H9 (cell line): ENCODE measurements around the gene POU6F2. TPM values are rescaled to one million over a fixed set of nuclear protein-coding genes. Genes with fewer than 3 reads are reported as not detected.

ENCODE experiments used
- DNase-seq: peaks from one replicate; pipeline ENCODE4 v3.0.0-alpha.2; 2017
- H2AFZ ChIP-seq: one replicate; pipeline ENCODE4 v1.6.1; 2013; ENCODE audit warnings: mild to moderate bottlenecking, low read length, control low read depth, moderate library complexity
- H2AK5ac ChIP-seq: 2 replicates; pipeline ENCODE4 v1.6.1; 2013; ENCODE audit warnings: low read length, control low read depth, mixed read lengths; ENCODE audit not compliant: insufficient read length
- H2BK120ac ChIP-seq: one replicate; pipeline ENCODE4 v1.6.1; 2013; ENCODE audit warnings: low read depth, mild to moderate bottlenecking, low read length, control low read depth, inconsistent platforms; ENCODE audit not compliant: poor library complexity, severe bottlenecking
- H2BK12ac ChIP-seq: 2 replicates; pipeline ENCODE4 v1.6.1; 2013; ENCODE audit warnings: low read length, control low read depth, mixed read lengths, low read depth; ENCODE audit not compliant: insufficient read length
- H2BK15ac ChIP-seq: 2 replicates; pipeline ENCODE4 v1.6.1; 2013; ENCODE audit warnings: low read depth, low read length, control low read depth
- H2BK20ac ChIP-seq: one replicate; pipeline ENCODE4 v1.6.1; 2013; ENCODE audit warnings: low read depth, mild to moderate bottlenecking, low read length, control low read depth, inconsistent platforms; ENCODE audit not compliant: poor library complexity, severe bottlenecking
- H2BK5ac ChIP-seq: 2 replicates; pipeline ENCODE4 v1.6.1; 2013; ENCODE audit warnings: low read length, control low read depth, mixed read lengths; ENCODE audit not compliant: insufficient read length
- H3K14ac ChIP-seq: 2 replicates; pipeline ENCODE4 v1.6.1; 2013; ENCODE audit warnings: low read length, control low read depth; ENCODE audit not compliant: insufficient read depth
- H3K18ac ChIP-seq: 2 replicates; pipeline ENCODE4 v1.6.1; 2013; ENCODE audit warnings: low read depth, mild to moderate bottlenecking, mixed read lengths, low read length, control low read depth; ENCODE audit not compliant: insufficient read length
- H3K23ac ChIP-seq: 2 replicates; pipeline ENCODE4 v1.6.1; 2013; ENCODE audit warnings: low read length, control low read depth, mixed read lengths, low read depth; ENCODE audit not compliant: insufficient read length
- H3K23me2 ChIP-seq: 2 replicates; pipeline ENCODE4 v1.6.1; 2013; ENCODE audit warnings: low read depth, mild to moderate bottlenecking, mixed read lengths, low read length, control low read depth; ENCODE audit not compliant: insufficient read length, poor library complexity, severe bottlenecking
- H3K27ac ChIP-seq: 2 replicates; pipeline ENCODE4 v1.5.1; 2013; ENCODE audit warnings: low read length, control low read depth, mixed read lengths, low read depth; ENCODE audit not compliant: insufficient read length
- H3K27me3 ChIP-seq: 2 replicates; pipeline ENCODE4 v1.6.1; 2013; ENCODE audit warnings: low read length, control low read depth, inconsistent platforms; ENCODE audit not compliant: insufficient read depth
- H3K4ac ChIP-seq: 2 replicates; pipeline ENCODE4 v1.6.1; 2013; ENCODE audit warnings: low read depth, mild to moderate bottlenecking, control low read depth, inconsistent platforms, low read length, moderate library complexity
- H3K4me1 ChIP-seq: 2 replicates; pipeline ENCODE4 v1.6.1; 2013; ENCODE audit warnings: low read length, control low read depth, inconsistent platforms; ENCODE audit not compliant: insufficient read depth
- H3K4me2 ChIP-seq: 2 replicates; pipeline ENCODE4 v1.6.1; 2013; ENCODE audit warnings: low read length, control low read depth, mixed read lengths; ENCODE audit not compliant: insufficient read length, insufficient read depth
- H3K56ac ChIP-seq: 2 replicates; pipeline ENCODE4 v1.6.1; 2013; ENCODE audit warnings: low read depth, mild to moderate bottlenecking, mixed read lengths, low read length, control low read depth; ENCODE audit not compliant: insufficient read length
- H3K79me1 ChIP-seq: 2 replicates; pipeline ENCODE4 v1.6.1; 2013; ENCODE audit warnings: low read depth, mild to moderate bottlenecking, moderate library complexity, low read length, control low read depth, inconsistent platforms; ENCODE audit not compliant: insufficient read depth, poor library complexity, severe bottlenecking
- H3K79me2 ChIP-seq: 2 replicates; pipeline ENCODE4 v1.6.1; 2013; ENCODE audit warnings: low read length, control low read depth, inconsistent platforms; ENCODE audit not compliant: insufficient read depth
- H3K9ac ChIP-seq: 2 replicates; pipeline ENCODE4 v1.6.1; 2013; ENCODE audit warnings: low read length, control low read depth, mixed read lengths; ENCODE audit not compliant: insufficient read length; ENCODE audit errors: extremely low read depth
- H3K9me3 ChIP-seq: one replicate; pipeline ENCODE4 v1.6.1; 2013; ENCODE audit warnings: low read depth, low read length, inconsistent platforms; ENCODE audit not compliant: control insufficient read depth
- H3T11ph ChIP-seq: one replicate; pipeline ENCODE4 v1.6.1; 2013; ENCODE audit warnings: mild to moderate bottlenecking, low read length, control low read depth, inconsistent platforms
- H4K20me1 ChIP-seq: one replicate; pipeline ENCODE4 v1.6.1; 2013; ENCODE audit not compliant: control insufficient read depth, insufficient read length, insufficient read depth
- H4K5ac ChIP-seq: 2 replicates; pipeline ENCODE4 v1.6.1; 2013; ENCODE audit warnings: low read depth, mild to moderate bottlenecking, mixed read lengths, low read length, control low read depth; ENCODE audit not compliant: insufficient read length
- H4K8ac ChIP-seq: replicated peaks from 2 replicates; pipeline ENCODE4 v1.6.1; 2013; ENCODE audit warnings: low read length, control low read depth, mixed read lengths, low read depth; ENCODE audit not compliant: insufficient read length
- H4K91ac ChIP-seq: 2 replicates; pipeline ENCODE4 v1.6.1; 2013; ENCODE audit warnings: low read depth, mild to moderate bottlenecking, moderate library complexity, mixed read lengths, low read length, control low read depth; ENCODE audit not compliant: insufficient read length
- H3K27ac Mint-ChIP-seq, 3 experiments: 2 replicates in 2 of 3; 3 replicates in 1 of 3; pipeline ENCODE4 v1.8.0; 2020 to 2021; ENCODE audit warnings: mixed read lengths in 3 of 3, mild to moderate bottlenecking in 1 of 3, moderate library complexity in 1 of 3
- H3K27me3 Mint-ChIP-seq: 2 replicates; pipeline ENCODE4 v1.8.0; 2021; ENCODE audit warnings: low read depth, mild to moderate bottlenecking, moderate library complexity, mixed read lengths
- H3K36me3 Mint-ChIP-seq, 3 experiments: 2 replicates in 2 of 3; 3 replicates in 1 of 3; pipeline ENCODE4 v1.8.0; 2020 to 2021; ENCODE audit warnings: low read depth in 3 of 3, mixed read lengths in 3 of 3; ENCODE audit not compliant: insufficient read depth in 1 of 3
- H3K4me1 Mint-ChIP-seq, 2 experiments: 2 replicates each; pipeline ENCODE4 v1.8.0; 2020; ENCODE audit warnings: mixed read lengths in 2 of 2
- H3K4me3 Mint-ChIP-seq, 2 experiments: 2 replicates in 1 of 2; 3 replicates in 1 of 2; pipeline ENCODE4 v1.8.0; 2020 to 2021; ENCODE audit warnings: mild to moderate bottlenecking in 2 of 2, mixed read lengths in 2 of 2, moderate library complexity in 1 of 2
- H3K9me3 Mint-ChIP-seq, 2 experiments: 2 replicates in 1 of 2; 3 replicates in 1 of 2; pipeline ENCODE4 v1.8.0; 2020; ENCODE audit warnings: mild to moderate bottlenecking in 2 of 2, mixed read lengths in 2 of 2, moderate library complexity in 1 of 2
- CTCF ChIP-seq: fragments of 200-600 bp; sonication (generic); conservative IDR thresholded peaks from 3 replicates; pipeline ENCODE4 v1.8.0; 2021; ENCODE audit warnings: antibody characterized with exemption, mild to moderate bottlenecking
- WGBS: extraction: QIAGEN DNeasy Blood & Tissue Kit; methylation state at CpG from one replicate; pipeline ENCODE4 v1.1.7; 2013; ENCODE audit warnings: missing lambda C conversion rate, low lambda C conversion rate, mixed read lengths; ENCODE audit not compliant: insufficient read length; ENCODE audit errors: extremely low coverage; 5-methylcytosine and 5-hydroxymethylcytosine counted together
- total RNA-seq: library from RNA; stranded (reverse); gene quantifications from 2 replicates; pipeline ENCODE4 v1.2.1, GENCODE V29; 2021

Gene POU6F2
- total RNA-seq, 1 experiment from 2014 or later, result 1.9 TPM

- Histone ChIP-seq H4K8ac (no peak overlapping the region), H3K9ac (no peak overlapping the region), H2BK15ac (no peak overlapping the region), H4K91ac (no peak overlapping the region), H3K79me1 (no peaks in the 10 kb centered on the region), H3K18ac (no peak overlapping the region), H3K9me3 (no peaks in the 10 kb centered on the region), H3K14ac (no peak overlapping the region), H3T11ph (no peak overlapping the region), H3K4me2 (no peak overlapping the region), H2AK5ac (no peak overlapping the region), H3K79me2 (no peaks in the 10 kb centered on the region), H4K20me1 (no peaks in the 10 kb centered on the region), H2BK5ac (no peak overlapping the region), H2AFZ (peak overlapping the region; percentile 2), H3K23ac (no peak overlapping the region), H3K4ac (no peak overlapping the region), H3K27ac (no peak overlapping the region), H3K56ac (no peak overlapping the region), H2BK12ac (no peak overlapping the region), H3K23me2 (no peaks in the 10 kb centered on the region), H3K27me3 (no peaks in the 10 kb centered on the region), H2BK120ac (no peak overlapping the region), H4K5ac (no peak overlapping the region), H3K4me1 (peaks cover 2% of the 10 kb centered on the region; the same call in 1 of the 2 replicates), H2BK20ac (no peak overlapping the region)
- TF ChIP-seq CTCF, result no peak
- no peak overlapping the region for H3K4me3 Mint-ChIP-seq
- no peak overlapping the region for H3K27ac Mint-ChIP-seq
- H3K36me3 Mint-ChIP-seq, result no peaks in the 10 kb centered on the region
- peaks cover 18 to 20% of the 10 kb centered on the region in 2 experiments for H3K4me1 Mint-ChIP-seq
- no CpG with 5 or more reads among the region's 7 CpGs for WGBS
- no peak for DNase-seq
- no peaks in the 10 kb centered on the region for H3K9me3 Mint-ChIP-seq
- no peaks in the 10 kb centered on the region for H3K27me3 Mint-ChIP-seq
These were observed 48.1 kb upstream of the POU6F2 start for GRCh38 chr7:38929460-38930171.
